Measurements from ENCODE around the gene PHEX.

The PHEX gene

DNA sequence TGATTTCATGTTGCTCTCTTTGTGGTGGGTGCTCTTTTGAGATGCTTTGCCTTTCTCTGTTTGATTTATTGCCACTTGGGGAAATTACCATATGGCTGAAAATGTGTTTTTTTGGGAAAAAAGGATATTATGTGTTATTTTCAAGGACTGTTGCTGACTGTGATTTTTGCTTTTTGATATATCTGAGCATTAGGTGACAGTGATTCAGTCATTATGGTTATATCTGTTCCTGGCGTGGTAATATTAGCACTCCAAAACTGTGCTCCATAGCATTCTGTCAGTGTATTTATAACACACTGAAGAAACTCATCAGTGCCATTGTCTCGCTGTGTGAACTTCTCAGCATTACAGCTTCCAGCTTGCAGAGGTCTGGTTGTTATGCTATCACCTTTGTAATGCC lies 73.8 kb downstream of the PHEX start:
- no peak for DNase-seq (ENCODE audit: low spot score)

DNA sequence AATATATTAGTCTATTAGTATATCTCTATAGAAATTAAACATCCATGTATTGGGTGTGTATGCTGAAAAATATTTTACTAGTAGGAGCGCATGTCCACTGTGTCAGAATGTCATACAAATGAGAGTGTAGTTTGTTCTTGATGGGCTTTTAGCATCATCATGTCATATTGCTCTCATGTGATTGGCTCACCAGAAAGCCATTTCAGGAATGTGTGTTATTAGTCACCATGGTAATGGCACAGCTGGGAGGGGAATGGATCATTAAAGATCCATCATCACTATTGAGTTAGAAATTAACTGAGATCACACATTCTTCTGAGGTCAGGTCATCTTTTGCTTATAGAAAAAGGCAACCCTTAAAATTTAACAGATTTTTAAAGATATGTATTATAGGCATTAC lies 77.3 kb downstream of the PHEX start:
- no peak for DNase-seq (ENCODE audit: low spot score)

- DNase-seq (ENCODE audit: low spot score): no peak
Observed at GRCh38 chrX:22110729-22111494, 78.8 kb downstream of the PHEX start.

DNA sequence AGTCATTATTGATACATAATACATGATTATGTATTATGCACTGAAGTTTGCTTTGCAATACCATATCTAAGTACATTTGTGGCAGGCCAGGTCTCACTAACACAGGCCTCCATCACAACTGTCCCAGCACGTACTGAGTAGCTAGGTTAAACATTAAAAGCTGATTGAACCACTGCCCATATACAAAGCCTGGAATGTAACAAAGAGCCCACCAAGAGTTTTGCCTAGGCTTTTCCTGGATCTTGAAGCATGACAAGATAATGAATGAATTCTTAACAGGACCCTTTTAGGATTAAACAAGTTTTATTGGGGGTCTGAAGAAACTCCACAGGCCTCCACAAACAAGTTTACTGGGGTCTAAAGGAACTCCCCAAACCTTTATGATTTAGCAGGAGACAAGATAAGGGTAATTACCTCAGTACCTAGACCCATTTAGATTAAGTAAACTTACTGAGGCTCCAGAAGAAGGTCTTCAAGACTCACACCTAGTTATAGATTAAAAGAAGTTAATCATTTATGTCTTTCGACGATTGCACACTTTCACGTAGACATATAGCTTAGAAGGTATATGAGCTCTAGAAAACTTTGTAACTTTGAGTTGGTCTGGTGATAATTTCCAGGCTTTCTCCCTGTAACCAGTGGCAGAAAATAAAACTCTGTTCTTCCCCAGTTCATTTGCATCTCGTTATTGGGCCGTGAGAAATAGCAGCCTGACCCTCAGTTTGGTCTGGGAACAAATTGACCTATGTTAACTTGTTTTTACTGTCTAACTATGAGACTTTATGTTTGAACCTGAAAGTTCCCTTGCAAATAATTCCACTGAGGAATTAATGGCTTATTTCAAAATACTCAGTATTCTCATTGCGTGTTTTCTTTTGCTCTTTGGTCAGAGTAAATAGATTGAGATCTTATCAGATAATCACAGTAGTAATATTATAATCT lies 84.8 kb downstream of the PHEX start:
- no peak for DNase-seq (ENCODE audit: low spot score)

DNA sequence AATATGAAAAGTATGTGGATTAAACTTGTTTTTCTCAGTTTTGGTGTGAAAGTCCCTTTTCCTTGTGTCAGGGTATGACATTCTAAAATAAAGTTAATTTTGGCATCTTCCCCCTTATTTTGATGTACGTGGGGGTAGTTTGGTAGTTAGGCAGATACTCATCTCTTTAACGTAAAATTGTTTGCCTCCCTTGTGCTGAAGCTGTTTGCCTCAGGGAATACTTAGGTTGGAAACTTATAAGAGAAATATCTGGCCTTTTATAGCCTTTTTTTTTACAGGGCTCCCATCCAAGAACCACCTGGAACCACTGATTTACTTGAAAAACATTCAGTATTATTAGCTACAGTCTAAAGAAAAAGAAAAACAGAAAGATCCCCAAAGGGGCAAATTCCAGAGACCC lies 85.5 kb downstream of the PHEX start:
- DNase-seq (ENCODE audit: low spot score): no peak

DNA sequence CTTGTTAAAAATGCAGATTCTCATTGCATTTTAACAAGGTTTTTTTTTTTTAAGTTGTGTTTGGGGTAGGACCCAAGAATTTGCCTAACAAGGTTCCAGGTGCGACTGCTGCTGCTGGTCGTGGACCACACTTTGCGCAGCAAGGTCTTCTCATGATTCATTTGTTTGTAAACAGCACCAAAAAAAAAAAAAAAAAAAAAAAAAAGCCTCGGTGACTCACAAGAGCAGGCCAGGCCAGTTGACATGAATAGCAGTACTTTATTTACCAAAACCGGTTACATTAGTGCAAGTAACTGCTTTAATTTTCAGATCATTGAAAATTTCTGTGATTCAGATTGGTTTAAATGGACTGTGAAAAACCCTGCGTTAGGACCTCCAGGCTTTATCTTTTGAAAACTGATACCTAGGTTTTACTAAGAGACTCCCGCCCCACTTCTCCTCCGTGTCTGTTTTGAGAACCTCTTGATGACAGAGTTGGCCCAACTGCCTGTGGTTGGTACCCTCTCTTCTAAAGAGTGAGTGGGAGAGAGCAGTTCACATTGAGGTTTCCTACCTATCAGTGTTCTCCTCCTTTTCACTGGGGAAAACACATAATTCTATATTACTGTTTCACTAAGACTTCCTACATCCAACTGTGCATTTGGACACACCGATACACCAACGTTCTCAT lies 86.2 kb downstream of the PHEX start:
- no peak for DNase-seq (ENCODE audit: low spot score)

- no peak for DNase-seq (ENCODE audit: low spot score)
Observed at GRCh38 chrX:22121161-22121560, 89.0 kb downstream of the PHEX start.

GRCh38 chrX:22122510-22122909 lies 90.4 kb downstream of the PHEX start:
- DNase-seq (ENCODE audit: low spot score): no peak

DNA sequence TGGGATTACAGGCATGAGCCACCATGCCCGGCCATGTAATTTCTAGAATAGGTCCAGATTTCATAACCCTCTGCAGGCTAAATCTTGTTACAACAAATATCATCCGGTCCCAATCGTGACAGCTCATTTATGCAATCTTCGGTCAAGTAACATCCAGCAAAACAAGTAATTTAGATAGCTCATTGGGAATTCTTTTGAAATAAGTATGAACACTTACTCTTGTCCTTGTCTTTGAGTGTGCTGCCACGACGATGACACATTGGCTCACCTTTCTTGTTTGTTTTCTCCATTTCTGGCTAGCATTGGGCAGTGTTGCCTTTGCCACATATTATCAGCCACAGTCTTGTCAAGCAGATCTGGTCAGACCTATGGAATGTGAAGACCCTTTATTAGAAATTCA lies 92.0 kb downstream of the PHEX start:
- DNase-seq (ENCODE audit: low spot score): no peak

GRCh38 chrX:22125481-22125880 lies 93.4 kb downstream of the PHEX start:
- DNase-seq (ENCODE audit: low spot score): no peak

- no peak for DNase-seq (ENCODE audit: low spot score)
Observed at GRCh38 chrX:22126327-22126726, 94.2 kb downstream of the PHEX start.

GRCh38 chrX:22128961-22129360 lies 96.8 kb downstream of the PHEX start:
- DNase-seq (ENCODE audit: low spot score): no peak

GRCh38 chrX:22134681-22135080 lies 102.6 kb downstream of the PHEX start:
- DNase-seq (ENCODE audit: low spot score): no peak

GRCh38 chrX:22135171-22135711 lies 103.1 kb downstream of the PHEX start:
- no peak for DNase-seq (ENCODE audit: low spot score)

DNA sequence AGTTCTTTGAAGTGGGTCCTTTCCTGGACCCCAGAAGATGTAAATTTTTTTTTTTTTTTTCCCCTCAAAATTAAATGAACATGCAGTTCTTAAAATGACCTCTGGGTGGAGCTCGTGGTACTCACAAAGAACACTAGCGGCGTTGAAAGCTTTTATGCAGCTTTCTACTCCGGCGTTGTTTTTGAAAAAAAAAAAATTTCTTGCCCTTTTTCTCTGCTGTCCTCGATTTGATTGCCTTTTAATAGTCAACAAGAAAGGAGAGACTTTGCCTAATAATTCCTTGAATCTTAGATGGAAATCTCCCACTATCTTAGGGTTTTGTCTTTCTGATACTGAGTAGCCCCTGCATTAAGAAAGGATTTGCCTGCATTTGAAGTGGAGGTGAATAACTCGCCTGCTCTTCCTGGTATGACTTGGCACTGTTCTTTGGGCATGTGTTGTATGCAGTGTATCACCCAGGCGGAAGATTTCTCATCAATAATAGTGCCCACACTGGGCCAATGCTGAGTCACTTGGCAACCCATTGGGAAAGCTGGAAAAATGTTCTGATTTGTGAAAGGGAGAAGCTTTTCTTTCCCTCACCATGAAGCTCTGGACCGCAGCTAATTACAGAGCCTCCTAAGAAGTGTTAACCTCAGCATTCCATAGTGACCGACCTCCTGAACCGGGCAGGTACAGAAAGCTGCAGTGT lies 104.0 kb downstream of the PHEX start:
- DNase-seq (ENCODE audit: low spot score): peak; percentile 46

- DNase-seq (ENCODE audit: low spot score): no peak
Observed at GRCh38 chrX:22136711-22137110, 104.6 kb downstream of the PHEX start.

DNA sequence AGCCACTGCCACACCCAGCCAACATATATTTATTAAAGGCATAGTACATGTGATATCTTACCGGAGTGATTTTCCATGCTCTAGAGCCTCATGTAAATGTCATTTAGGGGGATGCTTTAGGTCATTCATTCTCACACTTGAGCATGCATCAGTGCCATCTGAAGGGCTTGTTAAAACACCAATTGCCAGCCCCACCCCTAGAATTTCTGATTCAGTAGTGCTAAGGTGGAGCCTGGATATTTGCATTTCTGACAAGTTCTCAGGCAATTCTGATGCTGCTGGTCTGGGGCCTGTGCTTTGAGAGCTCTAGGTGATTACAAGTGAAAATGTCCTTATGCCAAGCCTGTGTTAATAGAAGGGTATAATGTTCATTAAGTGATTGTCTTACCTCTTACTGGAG lies 107.7 kb downstream of the PHEX start:
- no peak for DNase-seq (ENCODE audit: low spot score)

GRCh38 chrX:22141047-22141730 lies 109.1 kb downstream of the PHEX start:
- no peak for DNase-seq (ENCODE audit: low spot score)

- no peak for DNase-seq (ENCODE audit: low spot score)
Observed at GRCh38 chrX:22147214-22147613, 115.1 kb downstream of the PHEX start.

- DNase-seq (ENCODE audit: low spot score): no peak
Observed at GRCh38 chrX:22147942-22148341, 115.8 kb downstream of the PHEX start.

GRCh38 chrX:22148565-22148964 lies 116.4 kb downstream of the PHEX start:
- no peak for DNase-seq (ENCODE audit: low spot score)

All from SW480 (cell line).